ENCODE data around the gene CHMP4A.

CHMP4A gene

DNA sequence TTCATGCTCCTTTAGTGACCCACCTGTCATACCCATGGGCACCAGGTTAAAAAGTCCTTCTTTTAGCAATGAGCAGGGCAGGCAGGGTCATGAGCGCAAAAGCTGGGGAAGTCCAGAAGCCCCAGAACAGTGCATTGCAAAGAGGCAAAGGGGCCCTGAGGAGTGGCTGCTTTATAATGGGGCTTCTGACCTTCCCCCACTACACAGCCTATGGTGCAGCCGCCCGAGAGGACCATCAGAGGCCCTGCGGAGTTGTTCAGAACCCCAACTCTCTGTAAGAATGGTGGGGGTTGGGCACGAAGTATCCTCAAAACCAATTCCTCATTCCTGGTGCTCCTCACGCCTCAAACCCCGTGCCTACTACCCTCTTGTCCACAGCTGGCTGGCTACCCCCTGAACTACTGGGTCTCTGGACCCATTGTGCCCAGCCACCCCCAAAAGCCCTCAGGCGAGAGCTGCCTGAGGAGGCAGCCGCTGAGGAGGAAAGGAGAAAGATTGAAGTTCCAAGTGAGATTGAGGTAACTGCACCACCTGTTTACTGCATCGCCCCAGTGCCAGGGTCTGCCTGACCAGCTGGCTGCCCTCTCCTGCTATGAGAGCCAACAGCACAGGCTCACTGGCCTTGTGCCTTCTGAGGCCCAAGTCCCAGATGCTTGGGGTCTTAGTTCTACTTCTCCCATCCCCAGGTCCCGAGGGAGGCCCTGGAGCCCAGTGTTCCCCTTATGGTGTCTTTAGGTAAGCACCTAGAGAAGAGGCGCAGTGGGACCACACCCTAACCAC, 34.7 kb downstream of the CHMP4A start:
- no peak for DNase-seq (ENCODE audit: low read depth in 2 of 2)

DNA sequence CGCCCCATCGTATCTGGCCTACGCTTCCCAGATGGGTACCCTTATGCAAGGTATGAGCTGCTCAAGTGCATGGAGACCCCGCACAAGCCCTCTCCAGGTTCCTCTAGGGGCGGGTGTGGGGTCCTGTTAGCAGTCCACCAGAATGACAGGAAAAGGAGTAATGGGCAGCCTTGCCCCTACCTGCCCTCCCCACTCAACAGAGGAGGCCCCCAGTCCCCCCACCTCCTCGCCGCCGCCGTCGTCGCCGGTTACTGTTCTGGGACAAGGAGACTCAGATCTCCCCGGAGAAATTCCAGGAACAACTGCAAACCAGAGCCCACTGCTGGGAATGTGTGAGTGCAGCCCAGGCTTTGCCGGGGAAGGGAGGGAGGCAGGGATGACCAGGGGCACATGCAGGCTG, 35.4 kb downstream of the CHMP4A start:
- no peak for DNase-seq (ENCODE audit: low read depth in 2 of 2)

DNA sequence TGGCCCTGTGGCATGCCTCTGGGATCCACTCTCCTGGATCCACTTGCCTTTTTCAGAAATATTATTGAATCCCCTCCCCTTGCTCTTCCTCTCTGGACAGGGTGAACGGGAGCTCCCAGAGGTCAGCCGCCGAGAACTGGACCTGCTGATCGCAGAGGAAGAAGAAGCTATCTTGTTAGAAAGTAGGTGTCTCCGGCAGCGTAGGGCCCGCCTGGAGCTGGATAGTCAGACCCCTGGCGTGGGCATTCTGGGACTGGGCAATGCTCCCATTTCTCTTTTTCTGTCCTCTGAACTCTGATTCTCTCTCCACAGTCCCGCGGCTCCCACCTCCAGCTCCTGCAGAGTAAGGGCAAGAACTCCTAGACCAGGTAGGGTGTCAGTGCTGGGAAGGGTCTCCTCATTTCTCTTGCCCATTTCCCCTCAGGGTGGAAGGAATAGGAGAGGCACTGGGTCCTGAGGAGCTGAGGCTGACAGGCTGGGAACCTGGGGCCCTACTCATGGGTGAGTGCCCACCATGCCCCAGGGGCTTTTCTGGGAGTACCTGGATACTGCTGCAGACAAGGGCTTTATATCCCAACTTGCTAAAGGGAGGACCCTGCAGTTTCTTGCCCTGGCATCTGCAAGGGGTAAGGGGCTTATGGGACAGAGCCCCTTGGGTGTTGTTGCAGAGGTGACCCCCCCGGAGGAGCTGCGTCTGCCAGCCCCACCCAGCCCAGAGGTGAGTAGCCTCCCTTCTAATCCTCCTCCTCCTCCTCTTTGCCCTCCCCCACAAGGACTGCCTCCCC, 36.1 kb downstream of the CHMP4A start:
- no peak for DNase-seq (ENCODE audit: low read depth in 2 of 2)

DNA sequence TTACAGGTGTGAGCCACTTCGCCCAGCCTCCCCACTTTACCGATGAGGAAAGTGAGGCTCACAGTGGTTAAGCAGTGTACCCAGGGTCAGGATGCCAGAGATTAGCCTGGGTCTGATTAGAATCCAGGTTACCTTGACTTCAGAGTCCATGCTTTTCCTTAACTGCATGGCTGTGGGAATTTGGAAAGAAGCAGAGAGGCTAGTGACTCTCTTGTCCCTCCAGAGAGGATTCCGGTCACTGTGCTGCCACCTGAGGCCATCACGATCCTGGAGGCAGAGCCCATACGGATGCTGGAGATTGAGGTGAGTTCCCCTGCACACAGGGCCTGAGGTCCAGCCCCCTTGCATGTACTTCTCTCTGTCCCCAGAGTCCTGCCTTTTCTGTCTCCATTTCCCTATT, 36.7 kb downstream of the CHMP4A start:
- no peak for DNase-seq (ENCODE audit: low read depth in 2 of 2)

DNA sequence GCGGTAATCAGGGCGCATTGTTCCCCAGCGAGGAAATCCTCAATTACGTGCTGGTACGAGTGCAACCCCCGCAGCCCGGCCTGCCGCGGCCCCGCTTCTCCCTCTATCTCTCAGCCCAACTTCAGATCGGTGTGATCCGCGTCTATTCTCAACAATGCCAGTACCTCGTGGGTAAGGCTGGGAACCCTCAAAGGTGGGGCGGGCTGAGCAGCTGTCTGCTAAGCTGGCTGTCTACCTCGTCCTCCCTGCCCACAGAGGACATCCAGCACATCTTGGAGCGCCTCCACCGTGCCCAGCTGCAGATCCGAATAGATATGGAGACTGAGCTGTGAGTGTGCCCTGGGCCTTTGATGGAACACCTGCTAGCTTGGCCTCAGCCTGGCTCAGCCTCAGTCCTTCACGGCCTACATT, 40.4 kb downstream of the CHMP4A start:
- no peak for DNase-seq (ENCODE audit: low read depth in 2 of 2)

GRCh38 chr14:24172261-24172860, 40.9 kb downstream of the CHMP4A start:
- DNase-seq (ENCODE audit: low read depth in 2 of 2): no peak

DNA sequence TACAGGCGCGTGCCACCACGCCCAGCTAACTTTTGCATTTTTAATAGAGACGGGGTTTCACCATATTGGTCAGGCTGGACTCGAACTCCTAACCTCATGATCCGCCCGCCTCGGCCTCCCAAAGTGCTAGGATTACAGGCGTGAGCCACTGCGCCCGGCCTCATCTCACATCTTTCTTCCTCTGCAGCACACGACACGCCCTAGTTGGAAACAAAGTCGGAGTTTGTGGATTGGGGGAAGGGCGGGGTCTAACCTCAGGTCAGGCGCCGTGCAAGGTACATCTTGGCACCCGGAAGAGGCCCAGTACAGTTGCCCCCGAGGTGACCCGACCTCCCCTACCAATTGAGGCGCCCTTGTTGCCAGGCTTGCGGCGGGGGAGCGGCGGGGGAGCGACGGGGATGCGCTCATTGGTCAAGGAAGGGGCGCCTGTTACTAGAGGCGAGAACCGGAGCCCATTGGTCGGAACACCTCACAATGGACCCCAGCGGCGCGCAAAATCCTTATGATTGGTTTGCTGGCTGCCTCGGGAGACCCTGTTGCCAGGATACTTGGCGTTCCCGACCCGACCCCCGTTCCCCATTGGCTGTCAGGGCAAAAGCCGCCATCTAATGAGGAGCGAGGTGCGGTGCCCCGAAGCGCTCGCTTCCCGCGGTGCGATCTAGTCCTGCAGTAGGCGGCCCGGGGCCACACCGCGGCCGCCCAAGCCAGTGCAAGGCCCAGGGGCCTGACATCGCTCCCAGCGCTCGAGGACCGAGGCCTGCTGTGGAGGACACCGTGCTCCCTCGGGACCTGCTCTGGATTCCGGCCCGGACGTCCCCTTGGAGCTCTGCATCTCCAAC, 41.6 kb downstream of the CHMP4A start, which contains the start of gene REC8:
REC8 (plus strand) TSS at position 659 of the 839 bp plus-strand sequence. CDS start 473 bp downstream, outside the sequence.
- DNase-seq (ENCODE audit: low read depth in 2 of 2): peak; percentile 70 to 73

GRCh38 chr14:24167469-24168114, 45.7 kb downstream of the CHMP4A start:
- DNase-seq (ENCODE audit: low read depth in 2 of 2): no peak

- DNase-seq (ENCODE audit: low read depth in 2 of 2): no peak
Measured at GRCh38 chr14:24165785-24166184, 47.5 kb downstream of the CHMP4A start.

DNA sequence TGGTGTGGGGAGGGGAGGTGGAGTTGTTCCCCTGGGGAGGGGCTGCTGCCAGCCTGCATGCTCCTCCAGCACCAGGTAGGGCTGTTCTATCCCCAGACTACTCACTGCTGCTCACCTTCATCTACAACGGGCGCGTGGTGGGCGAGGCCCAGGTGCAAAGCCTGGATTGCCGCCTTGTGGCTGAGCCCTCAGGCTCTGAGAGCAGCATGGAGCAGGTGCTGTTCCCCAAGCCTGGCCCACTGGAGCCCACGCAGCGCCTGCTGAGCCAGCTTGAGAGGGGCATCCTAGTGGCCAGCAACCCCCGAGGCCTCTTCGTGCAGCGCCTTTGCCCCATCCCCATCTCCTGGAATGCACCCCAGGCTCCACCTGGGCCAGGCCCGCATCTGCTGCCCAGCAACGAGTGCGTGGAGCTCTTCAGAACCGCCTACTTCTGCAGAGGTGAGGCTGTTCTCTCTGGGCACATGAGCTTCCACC, 48.7 kb downstream of the CHMP4A start:
- no peak for DNase-seq (ENCODE audit: low read depth in 2 of 2)

DNA sequence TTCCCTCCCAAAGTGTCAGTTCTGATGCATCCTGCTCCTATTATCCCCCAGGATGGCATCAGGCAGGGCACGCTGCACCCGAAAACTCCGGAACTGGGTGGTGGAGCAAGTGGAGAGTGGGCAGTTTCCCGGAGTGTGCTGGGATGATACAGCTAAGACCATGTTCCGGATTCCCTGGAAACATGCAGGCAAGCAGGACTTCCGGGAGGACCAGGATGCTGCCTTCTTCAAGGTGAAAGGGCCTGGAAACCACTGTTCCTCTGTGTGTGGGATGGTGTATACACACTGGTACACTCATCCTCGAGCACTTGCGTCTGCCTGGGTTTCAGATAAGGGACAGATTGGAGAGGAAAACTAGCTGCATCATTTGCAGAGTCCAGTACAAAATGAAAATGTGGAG, 51.2 kb downstream of the CHMP4A start:
- no peak for DNase-seq (ENCODE audit: low read depth in 2 of 2)

DNA sequence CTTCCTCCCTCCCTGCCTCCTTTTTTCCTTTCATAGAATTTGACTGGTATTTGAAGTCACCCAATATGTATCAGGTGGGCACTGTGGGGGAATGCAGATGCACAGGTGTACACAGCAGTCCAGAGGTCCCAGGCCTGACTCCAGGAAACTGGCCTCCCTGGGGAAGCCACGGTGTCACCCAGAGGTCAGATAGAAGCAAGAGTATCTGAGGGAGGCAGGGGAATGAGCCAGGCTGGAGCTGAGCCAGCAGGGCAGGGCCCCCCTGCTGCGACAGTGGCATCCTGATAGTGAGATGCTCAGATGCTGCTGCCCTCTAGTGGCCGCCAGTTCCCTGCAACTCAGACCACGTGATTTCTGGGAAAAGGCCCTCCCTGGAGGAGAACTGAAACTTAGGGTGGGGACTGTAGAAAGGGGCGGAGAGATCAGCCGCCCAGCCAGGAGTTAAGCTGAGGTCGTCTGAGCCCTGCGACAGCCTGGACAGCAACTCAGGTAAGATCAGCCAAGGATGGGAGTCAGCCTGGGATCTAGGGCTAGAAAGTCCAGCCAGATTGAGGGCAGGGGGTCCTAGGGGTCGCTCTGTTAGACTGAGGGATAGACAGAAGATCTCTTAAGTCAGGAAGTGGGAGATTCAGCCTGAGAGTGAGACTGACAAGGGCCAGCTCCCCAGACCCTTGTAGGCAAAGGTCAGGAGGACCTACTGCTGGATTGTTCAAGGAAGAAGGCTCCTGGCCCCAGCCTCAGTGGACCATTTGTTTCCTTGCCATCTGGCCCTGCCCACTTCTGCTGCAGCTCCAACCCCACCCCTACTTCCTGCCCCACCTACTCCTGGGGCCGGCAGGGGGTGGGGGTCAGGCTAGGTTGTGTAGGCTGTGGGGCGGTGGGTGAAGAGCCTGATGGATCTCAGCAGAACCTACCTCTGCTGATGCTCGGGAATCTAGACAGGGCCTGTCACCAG, 52.2 kb downstream of the CHMP4A start, which contains the start of gene IRF9:
IRF9 (plus strand) TSS at position 416 of the 955 bp plus-strand sequence. CDS start 880 bp downstream, outside the sequence.
- DNase-seq (ENCODE audit: low read depth in 2 of 2): peak; percentile 84 to 87

DNA sequence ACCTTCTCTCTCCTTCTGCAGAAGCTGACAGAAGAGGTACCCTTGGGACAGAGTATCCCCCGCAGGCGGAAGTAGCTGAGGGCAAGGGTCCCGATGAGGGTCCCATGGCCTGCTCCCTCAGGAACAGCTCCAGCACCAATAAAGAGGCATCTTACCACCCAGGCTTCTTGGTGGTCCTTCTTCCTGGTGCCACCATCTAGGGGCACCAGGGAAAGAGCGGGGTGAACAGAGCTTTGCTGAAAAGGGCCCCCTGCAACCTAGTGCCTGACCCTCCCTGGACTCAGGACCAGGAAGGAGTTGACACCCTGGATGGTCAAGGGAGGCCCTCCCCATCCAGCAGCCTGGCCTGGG, 52.8 kb downstream of the CHMP4A start:
- no peak for DNase-seq (ENCODE audit: low read depth in 2 of 2)

- DNase-seq (ENCODE audit: low read depth in 2 of 2): no peak
Measured at GRCh38 chr14:24159777-24160498, 53.4 kb downstream of the CHMP4A start.

Data from fibroblast of skin of left quadriceps (primary cell).